Nephron (organoid): ENCODE measurements around the gene PTH.
A peak's percentile ranks its signal among the peaks of the same experiment; 100 is the strongest.

Experiments
- H3K27ac Mint-ChIP-seq, 3 experiments: 2 replicates each; pipeline ENCODE4 v1.8.0; 2020; ENCODE audit warnings: mixed read lengths in 3 of 3, mild to moderate bottlenecking in 2 of 3, moderate library complexity in 1 of 3
- H3K27me3 Mint-ChIP-seq: 2 replicates; pipeline ENCODE4 v1.8.0; 2021; ENCODE audit warnings: low read depth, mild to moderate bottlenecking, moderate library complexity, mixed read lengths
- H3K36me3 Mint-ChIP-seq: 2 replicates; pipeline ENCODE4 v1.8.0; 2020; ENCODE audit warnings: low read depth, mixed read lengths
- H3K4me1 Mint-ChIP-seq: 2 replicates; pipeline ENCODE4 v1.8.0; 2020; ENCODE audit warnings: mixed read lengths
- H3K4me3 Mint-ChIP-seq, 3 experiments: 2 replicates each; pipeline ENCODE4 v1.8.0; 2020; ENCODE audit warnings: mild to moderate bottlenecking in 3 of 3, mixed read lengths in 3 of 3, moderate library complexity in 2 of 3
- H3K9me3 Mint-ChIP-seq: 2 replicates; pipeline ENCODE4 v1.8.0; 2020; ENCODE audit warnings: mixed read lengths
- TF ChIP-seq, protein P1 (sequence below), 3 experiments: fragments of 200-600 bp; sonication (generic); IDR thresholded peaks; one replicate each; pipeline ENCODE4 v1.5.0; 2021; ENCODE audit warnings: antibody characterized with exemption in 3 of 3; ENCODE audit not compliant: unreplicated experiment in 3 of 3

The PTH gene

GRCh38 chr11:13475091-13475490 lies 20.7 kb downstream of the PTH start:
- TF ChIP-seq, protein P1, sequence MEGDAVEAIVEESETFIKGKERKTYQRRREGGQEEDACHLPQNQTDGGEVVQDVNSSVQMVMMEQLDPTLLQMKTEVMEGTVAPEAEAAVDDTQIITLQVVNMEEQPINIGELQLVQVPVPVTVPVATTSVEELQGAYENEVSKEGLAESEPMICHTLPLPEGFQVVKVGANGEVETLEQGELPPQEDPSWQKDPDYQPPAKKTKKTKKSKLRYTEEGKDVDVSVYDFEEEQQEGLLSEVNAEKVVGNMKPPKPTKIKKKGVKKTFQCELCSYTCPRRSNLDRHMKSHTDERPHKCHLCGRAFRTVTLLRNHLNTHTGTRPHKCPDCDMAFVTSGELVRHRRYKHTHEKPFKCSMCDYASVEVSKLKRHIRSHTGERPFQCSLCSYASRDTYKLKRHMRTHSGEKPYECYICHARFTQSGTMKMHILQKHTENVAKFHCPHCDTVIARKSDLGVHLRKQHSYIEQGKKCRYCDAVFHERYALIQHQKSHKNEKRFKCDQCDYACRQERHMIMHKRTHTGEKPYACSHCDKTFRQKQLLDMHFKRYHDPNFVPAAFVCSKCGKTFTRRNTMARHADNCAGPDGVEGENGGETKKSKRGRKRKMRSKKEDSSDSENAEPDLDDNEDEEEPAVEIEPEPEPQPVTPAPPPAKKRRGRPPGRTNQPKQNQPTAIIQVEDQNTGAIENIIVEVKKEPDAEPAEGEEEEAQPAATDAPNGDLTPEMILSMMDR (IDR thresholded peaks at IDR 0.05; ENCODE audit: unreplicated experiment in 3 of 3): no peak
- Mint-ChIP-seq H3K27me3 (peaks cover 10% of the 10 kb centered on the region), H3K4me1 (no peaks in the 10 kb centered on the region), H3K4me3 (no peak overlapping the region), H3K27ac (no peak overlapping the region), H3K9me3 (peaks cover 2% of the 10 kb centered on the region), H3K36me3 (no peaks in the 10 kb centered on the region)

GRCh38 chr11:13473013-13473722 lies 22.6 kb downstream of the PTH start:
- no peaks in the 10 kb centered on the region for H3K9me3 Mint-ChIP-seq
- peaks cover 8% of the 10 kb centered on the region for H3K27me3 Mint-ChIP-seq
- H3K36me3 Mint-ChIP-seq: no peaks in the 10 kb centered on the region
- TF ChIP-seq, protein P1 (IDR thresholded peaks at IDR 0.05; ENCODE audit: unreplicated experiment in 3 of 3): no peak
- H3K4me1 Mint-ChIP-seq: no peaks in the 10 kb centered on the region
- no peak overlapping the region for H3K4me3 Mint-ChIP-seq
- no peak overlapping the region for H3K27ac Mint-ChIP-seq

GRCh38 chr11:13468750-13469149 lies 27.0 kb downstream of the PTH start:
- Mint-ChIP-seq H3K9me3 (no peaks in the 10 kb centered on the region), H3K4me3 (no peak overlapping the region), H3K27me3 (peaks cover 8% of the 10 kb centered on the region), H3K36me3 (no peaks in the 10 kb centered on the region), H3K27ac (no peak overlapping the region), H3K4me1 (peaks cover 4% of the 10 kb centered on the region)
- TF ChIP-seq, protein P1 (IDR thresholded peaks at IDR 0.05; ENCODE audit: unreplicated experiment in 3 of 3): no peak

GRCh38 chr11:13465909-13466371 lies 29.9 kb downstream of the PTH start:
- H3K9me3 Mint-ChIP-seq: no peaks in the 10 kb centered on the region
- peak overlapping the region; percentile 12 to 75 (median 53) for H3K4me3 Mint-ChIP-seq
- no peak overlapping the region for H3K27ac Mint-ChIP-seq
- no peaks in the 10 kb centered on the region for H3K36me3 Mint-ChIP-seq
- TF ChIP-seq, protein P1 (IDR thresholded peaks at IDR 0.05; ENCODE audit: unreplicated experiment in 3 of 3): peak; percentile 51 to 64 (median 54)
- H3K4me1 Mint-ChIP-seq: peaks cover 21% of the 10 kb centered on the region
- peaks cover 4% of the 10 kb centered on the region for H3K27me3 Mint-ChIP-seq

DNA sequence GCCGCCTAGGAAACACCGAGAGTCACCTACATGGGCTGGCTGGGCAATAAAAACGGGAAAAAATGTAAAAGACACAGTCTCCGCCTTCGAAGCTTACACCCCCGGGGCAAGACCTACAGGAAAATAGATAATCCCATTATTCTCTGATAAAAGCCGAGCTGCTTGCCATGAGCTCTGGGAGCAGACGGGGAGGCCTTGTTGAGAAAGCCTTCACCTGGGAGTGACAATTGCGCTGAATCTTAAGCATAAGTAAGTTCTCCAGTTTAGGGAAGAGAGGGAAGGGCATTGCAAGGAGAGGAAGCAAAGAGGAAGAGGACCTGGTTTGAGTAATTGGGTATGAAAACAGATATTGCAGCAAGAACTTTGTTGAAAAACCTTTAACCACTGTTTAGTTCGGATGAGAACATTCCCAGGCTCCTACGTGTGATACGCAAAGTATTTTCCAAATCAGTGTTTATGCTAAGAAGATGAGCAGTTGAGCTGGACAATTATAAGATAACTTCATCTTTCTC lies 32.0 kb downstream of the PTH start:
- Mint-ChIP-seq H3K9me3 (no peaks in the 10 kb centered on the region), H3K27me3 (no peaks in the 10 kb centered on the region), H3K27ac (peak overlapping the region; percentile 94 to 98 (median 96)), H3K4me3 (peak overlapping the region; percentile 99 to 100 (median 99)), H3K4me1 (peaks cover 21% of the 10 kb centered on the region), H3K36me3 (peaks cover 9% of the 10 kb centered on the region)
- TF ChIP-seq, protein P1 (IDR thresholded peaks at IDR 0.05; ENCODE audit: unreplicated experiment in 3 of 3): no peak
